GM18505 (cell line): ENCODE results near the gene ADD2.

Experiments
- ATAC-seq: cut with Tn5 transposase; IDR thresholded peaks from one replicate; pipeline ENCODE4 v1.9.1; 2021; ENCODE audit not compliant: unreplicated experiment
- POLR2A ChIP-seq: IDR thresholded peaks from 4 replicates; pipeline ENCODE4 v1.6.1; 2011; ENCODE audit warnings: borderline replicate concordance; ENCODE audit not compliant: insufficient read depth, insufficient read length; ENCODE audit errors: extremely low read depth

Gene ADD2

GRCh38 chr2:70705160-70705850 lies 62.7 kb downstream of the ADD2 start:
- no peak for TF ChIP-seq POLR2A
- ATAC-seq: no peak

- no peak for TF ChIP-seq POLR2A
- ATAC-seq: no peak
Observed at GRCh38 chr2:70703900-70704549, 64.0 kb downstream of the ADD2 start.

- no peak for ATAC-seq
- TF ChIP-seq POLR2A: no peak
Observed at GRCh38 chr2:70702711-70703395, 65.1 kb downstream of the ADD2 start.

- TF ChIP-seq POLR2A: no peak
- ATAC-seq: no peak
Observed at GRCh38 chr2:70698847-70699246, 69.2 kb downstream of the ADD2 start.

- TF ChIP-seq POLR2A: no peak
Observed at GRCh38 chr2:70697603-70698383, 70.2 kb downstream of the ADD2 start.

GRCh38 chr2:70696142-70696541 lies 71.9 kb downstream of the ADD2 start:
- no peak for TF ChIP-seq POLR2A
- no peak for ATAC-seq

More at GRCh38 chr2:70697603-70698383, 70.2 kb downstream of the ADD2 start:
- ATAC-seq: no peak

- TF ChIP-seq POLR2A: no peak
- ATAC-seq: no peak
Observed at GRCh38 chr2:70692256-70692655, 75.7 kb downstream of the ADD2 start.

- no peak for ATAC-seq
- TF ChIP-seq POLR2A: no peak
Observed at GRCh38 chr2:70691497-70692140, 76.4 kb downstream of the ADD2 start.

GRCh38 chr2:70690846-70691245 lies 77.2 kb downstream of the ADD2 start:
- no peak for TF ChIP-seq POLR2A
- ATAC-seq: no peak

GRCh38 chr2:70688427-70688826 lies 79.6 kb downstream of the ADD2 start:
- ATAC-seq: no peak

GRCh38 chr2:70687461-70687795 lies 80.6 kb downstream of the ADD2 start:
- TF ChIP-seq POLR2A: no peak
- no peak for ATAC-seq

More at GRCh38 chr2:70688427-70688826, 79.6 kb downstream of the ADD2 start:
- TF ChIP-seq POLR2A: no peak

GRCh38 chr2:70686577-70687460 lies 81.2 kb downstream of the ADD2 start:
- no peak for TF ChIP-seq POLR2A
- no peak for ATAC-seq
